Raji (cell line): ENCODE measurements around the gene SUPT7L.

Source experiments
- POLR2A ChIP-seq: IDR thresholded peaks from 2 replicates; pipeline ENCODE4 v1.6.1; 2011; ENCODE audit warnings: low read depth, low read length, control low read depth; ENCODE audit not compliant: insufficient read depth

SUPT7L gene

GRCh38 chr2:27627963-27628766, 35.2 kb downstream of the SUPT7L start:
- no peak for TF ChIP-seq POLR2A

GRCh38 chr2:27624943-27625342, 38.5 kb downstream of the SUPT7L start:
- TF ChIP-seq POLR2A: no peak

DNA sequence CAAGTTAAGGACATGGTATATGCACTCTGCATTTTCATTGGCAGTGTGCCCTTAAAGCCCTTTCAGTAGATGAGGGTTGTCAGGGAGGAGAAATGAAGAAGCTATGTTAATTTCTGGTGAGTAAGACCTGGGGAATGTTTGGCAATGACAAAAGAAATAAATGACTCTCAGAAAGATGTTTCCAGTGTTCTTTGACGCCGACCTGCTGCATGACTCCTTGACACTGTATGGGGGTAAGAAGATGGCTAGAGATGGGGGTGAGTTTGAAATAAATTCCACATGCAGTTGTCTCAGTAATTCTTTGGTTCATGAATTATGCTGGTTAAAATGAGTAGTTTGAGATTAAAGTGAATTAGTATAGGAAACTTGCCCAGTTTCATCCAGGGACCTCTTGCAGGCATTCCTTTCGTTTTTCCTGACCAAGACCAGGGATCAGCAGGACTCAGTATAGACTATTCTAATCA, 40.5 kb downstream of the SUPT7L start:
- TF ChIP-seq POLR2A: no peak

- no peak for TF ChIP-seq POLR2A
These were observed 41.9 kb downstream of the SUPT7L start for GRCh38 chr2:27621524-27621923.

GRCh38 chr2:27615316-27615715, 48.1 kb downstream of the SUPT7L start:
- no peak for TF ChIP-seq POLR2A

GRCh38 chr2:27613985-27614384, 49.4 kb downstream of the SUPT7L start:
- TF ChIP-seq POLR2A: no peak

GRCh38 chr2:27606611-27607010, 56.8 kb downstream of the SUPT7L start:
- no peak for TF ChIP-seq POLR2A
